Measurements from ENCODE around the gene PDK3. TPM values are rescaled to one million over a fixed set of nuclear protein-coding genes. Genes with fewer than 3 reads are reported as not detected.

Gene PDK3
- total RNA-seq, 1 donor from 2014 or later: 19.4 TPM

GRCh38 chrX:24520472-24520871 lies 55.4 kb downstream of the PDK3 start:
- H3K4me3 ChIP-seq: no peak overlapping the region
- no peak for ATAC-seq
- H3K4me1 ChIP-seq: no peaks in the 10 kb centered on the region
- intact Hi-C loops (cut with DNase I): no loop called here
- no peaks in the 10 kb centered on the region for H3K27me3 ChIP-seq
- H3K27ac ChIP-seq: no peak overlapping the region
- TF ChIP-seq, protein P1, sequence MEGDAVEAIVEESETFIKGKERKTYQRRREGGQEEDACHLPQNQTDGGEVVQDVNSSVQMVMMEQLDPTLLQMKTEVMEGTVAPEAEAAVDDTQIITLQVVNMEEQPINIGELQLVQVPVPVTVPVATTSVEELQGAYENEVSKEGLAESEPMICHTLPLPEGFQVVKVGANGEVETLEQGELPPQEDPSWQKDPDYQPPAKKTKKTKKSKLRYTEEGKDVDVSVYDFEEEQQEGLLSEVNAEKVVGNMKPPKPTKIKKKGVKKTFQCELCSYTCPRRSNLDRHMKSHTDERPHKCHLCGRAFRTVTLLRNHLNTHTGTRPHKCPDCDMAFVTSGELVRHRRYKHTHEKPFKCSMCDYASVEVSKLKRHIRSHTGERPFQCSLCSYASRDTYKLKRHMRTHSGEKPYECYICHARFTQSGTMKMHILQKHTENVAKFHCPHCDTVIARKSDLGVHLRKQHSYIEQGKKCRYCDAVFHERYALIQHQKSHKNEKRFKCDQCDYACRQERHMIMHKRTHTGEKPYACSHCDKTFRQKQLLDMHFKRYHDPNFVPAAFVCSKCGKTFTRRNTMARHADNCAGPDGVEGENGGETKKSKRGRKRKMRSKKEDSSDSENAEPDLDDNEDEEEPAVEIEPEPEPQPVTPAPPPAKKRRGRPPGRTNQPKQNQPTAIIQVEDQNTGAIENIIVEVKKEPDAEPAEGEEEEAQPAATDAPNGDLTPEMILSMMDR (IDR thresholded peaks at IDR 0.05): no peak
- DNase-seq: no peak
- H3K36me3 ChIP-seq: no peaks in the 10 kb centered on the region
- H3K9me3 ChIP-seq: no peaks in the 10 kb centered on the region

- H3K27ac ChIP-seq: no peak overlapping the region
- no peak for DNase-seq
- no peaks in the 10 kb centered on the region for H3K4me1 ChIP-seq
- H3K9me3 ChIP-seq: no peaks in the 10 kb centered on the region
- TF ChIP-seq, protein P1 (IDR thresholded peaks at IDR 0.05): no peak
- H3K36me3 ChIP-seq: peaks cover 7% of the 10 kb centered on the region
- intact Hi-C loops (cut with DNase I): no loop called here
- ATAC-seq: no peak
- no peak overlapping the region for H3K4me3 ChIP-seq
- no peaks in the 10 kb centered on the region for H3K27me3 ChIP-seq
These were observed 60.4 kb downstream of the PDK3 start for GRCh38 chrX:24525455-24525854.

GRCh38 chrX:24526616-24527015 lies 61.5 kb downstream of the PDK3 start:
- H3K27me3 ChIP-seq: no peaks in the 10 kb centered on the region
- intact Hi-C loops (cut with DNase I): no loop called here
- DNase-seq (no peak), ATAC-seq (no peak)
- peaks cover 7% of the 10 kb centered on the region for H3K36me3 ChIP-seq
- no peak overlapping the region for H3K4me3 ChIP-seq
- H3K4me1 ChIP-seq: no peaks in the 10 kb centered on the region
- no peak overlapping the region for H3K27ac ChIP-seq
- no peaks in the 10 kb centered on the region for H3K9me3 ChIP-seq
- TF ChIP-seq, protein P1 (IDR thresholded peaks at IDR 0.05): no peak

DNA sequence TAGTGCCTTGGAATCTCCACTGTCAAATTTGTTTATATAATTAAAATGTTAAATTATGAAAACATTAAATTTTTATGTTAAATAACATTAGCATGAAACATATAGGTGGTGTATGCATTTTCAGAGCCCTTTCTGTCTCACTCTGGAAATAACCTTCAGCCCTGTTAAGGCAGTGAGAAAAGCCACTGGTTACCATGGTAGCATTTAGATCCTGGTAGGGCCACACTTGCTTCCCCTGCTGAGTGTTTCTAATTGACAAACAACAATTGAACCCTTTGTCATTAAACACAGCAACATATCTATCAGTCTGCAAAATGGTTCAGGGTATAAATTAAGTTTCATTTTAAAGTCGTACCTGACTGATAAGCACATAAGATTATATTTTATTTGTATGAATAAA lies 63.5 kb downstream of the PDK3 start:
- Histone ChIP-seq H3K27ac (no peak overlapping the region), H3K4me3 (no peak overlapping the region), H3K9me3 (no peaks in the 10 kb centered on the region), H3K4me1 (no peaks in the 10 kb centered on the region), H3K36me3 (peaks cover 7% of the 10 kb centered on the region), H3K27me3 (no peaks in the 10 kb centered on the region)
- DNase-seq: no peak
- ATAC-seq: no peak
- intact Hi-C loops (cut with DNase I): no loop called here
- TF ChIP-seq, protein P1 (IDR thresholded peaks at IDR 0.05): no peak

DNA sequence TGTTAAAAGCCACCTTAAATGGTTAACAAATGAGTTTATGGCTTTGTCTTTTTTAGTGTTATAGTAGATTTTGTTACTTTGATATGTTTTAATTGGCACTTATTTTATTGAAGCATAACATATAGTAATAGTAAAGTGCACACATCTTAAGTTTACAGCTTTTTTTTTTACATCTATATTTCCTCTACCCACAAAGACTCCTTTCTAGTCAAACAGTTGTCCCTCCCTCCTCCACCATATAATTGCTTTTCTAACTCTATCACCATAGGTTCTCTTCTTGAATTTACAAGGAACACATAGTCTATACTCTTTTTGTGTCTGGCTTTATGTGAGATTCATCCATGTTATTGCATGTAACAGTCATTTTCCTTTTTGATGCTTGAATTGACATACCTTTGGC lies 71.5 kb downstream of the PDK3 start:
- Histone ChIP-seq H3K27ac (no peak overlapping the region), H3K9me3 (no peaks in the 10 kb centered on the region), H3K36me3 (peaks cover 7% of the 10 kb centered on the region), H3K4me3 (no peak overlapping the region), H3K4me1 (no peaks in the 10 kb centered on the region), H3K27me3 (no peaks in the 10 kb centered on the region)
- TF ChIP-seq, protein P1 (IDR thresholded peaks at IDR 0.05): no peak
- intact Hi-C loops (cut with DNase I): no loop called here
- ATAC-seq (no peak), DNase-seq (no peak)

- Histone ChIP-seq H3K4me1 (no peaks in the 10 kb centered on the region), H3K9me3 (no peaks in the 10 kb centered on the region), H3K36me3 (no peaks in the 10 kb centered on the region), H3K4me3 (no peak overlapping the region), H3K27me3 (no peaks in the 10 kb centered on the region), H3K27ac (no peak overlapping the region)
- ATAC-seq (no peak), DNase-seq (no peak)
- intact Hi-C loops (cut with DNase I): no loop called here
- TF ChIP-seq, protein P1 (IDR thresholded peaks at IDR 0.05): no peak
These were observed 77.7 kb downstream of the PDK3 start for GRCh38 chrX:24542756-24543155.

Data from upper lobe of right lung (tissue), 1 donor.